HS-27A (cell line): ENCODE results near the gene COL4A1.

Experiments
- DNase-seq: peaks from one replicate; pipeline ENCODE4 v3.0.0-alpha.2; 2012; ENCODE audit warnings: low read depth, missing footprints

COL4A1 gene

GRCh38 chr13:110161112-110161882 is 145.7 kb downstream of the COL4A1 start:
- DNase-seq = no peak

DNA sequence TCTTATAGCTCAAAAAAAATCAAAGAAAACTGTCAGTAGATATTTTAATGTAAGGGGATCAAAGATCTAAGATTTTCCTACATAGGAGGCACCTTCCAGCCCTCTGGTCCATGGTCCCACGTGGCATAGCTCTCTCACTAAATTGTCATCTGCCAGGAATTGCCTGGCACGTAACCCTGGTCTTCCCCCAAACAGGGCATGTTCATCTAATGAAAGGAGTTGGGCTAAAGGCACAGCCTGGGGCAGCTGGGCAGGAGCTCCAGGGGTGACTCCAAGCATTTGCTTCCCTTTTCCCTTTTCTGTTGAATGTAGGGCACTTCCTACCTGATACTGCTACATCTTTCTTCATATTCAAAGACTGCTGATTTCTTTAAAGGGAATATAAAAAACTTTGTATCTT is 148.7 kb downstream of the COL4A1 start:
- no peak for DNase-seq

DNA sequence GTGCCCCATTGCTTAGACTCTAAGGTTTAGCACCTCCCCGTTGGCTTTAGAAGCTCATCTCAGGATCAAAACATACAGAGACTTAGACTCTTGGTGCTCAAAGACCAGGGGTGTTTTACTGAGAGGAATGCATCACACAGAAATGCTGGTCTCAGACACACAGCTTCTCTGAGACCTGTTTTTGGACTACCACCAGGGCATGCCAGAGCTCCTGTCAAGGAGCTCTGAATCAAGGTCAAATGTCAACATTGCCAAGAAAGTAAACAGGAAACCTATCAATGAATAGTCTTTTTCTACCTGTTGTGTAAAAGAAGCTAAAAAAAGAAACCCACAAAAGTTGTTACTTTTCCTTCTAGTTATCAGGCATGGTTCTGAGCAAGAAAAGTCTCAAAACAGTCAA is 149.2 kb downstream of the COL4A1 start:
- no peak for DNase-seq

DNA sequence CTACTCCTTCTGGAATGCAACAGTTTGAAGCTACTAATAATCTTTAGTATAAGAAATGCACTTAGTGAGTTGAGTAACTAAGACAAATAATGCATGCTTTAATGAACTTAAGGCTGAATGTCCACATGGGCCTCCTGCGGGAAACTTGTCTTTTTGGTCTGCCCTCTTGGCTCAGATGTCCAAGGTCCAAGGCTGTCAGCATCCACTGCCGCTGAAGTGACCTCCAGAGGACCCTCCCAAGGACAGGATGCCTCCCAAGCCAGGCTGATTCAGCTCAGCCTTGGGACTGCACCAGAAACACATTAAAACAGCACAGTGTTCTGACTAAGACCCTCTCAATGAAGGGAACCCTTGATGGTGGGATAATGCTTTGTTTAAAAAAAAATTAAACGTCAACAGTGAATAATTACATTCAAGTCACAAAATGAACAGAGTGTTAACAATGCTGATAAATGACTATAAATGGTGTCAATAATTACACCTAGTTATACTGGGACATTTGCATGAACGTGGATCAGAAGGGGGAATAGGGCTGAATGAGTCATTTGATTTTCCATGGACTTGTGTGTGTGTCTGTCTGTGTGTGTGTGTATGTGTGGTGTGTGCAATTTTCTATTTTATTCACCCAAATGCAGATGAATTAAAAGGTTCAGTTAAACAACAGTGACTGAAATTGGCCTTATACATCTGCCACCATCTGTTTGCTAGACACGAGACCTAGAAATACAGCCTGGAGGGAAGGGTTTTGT is 150.5 kb downstream of the COL4A1 start:
- DNase-seq = no peak

- no peak for DNase-seq
Observed at GRCh38 chr13:110155072-110155471, 151.9 kb downstream of the COL4A1 start.

GRCh38 chr13:110154410-110154933 is 152.5 kb downstream of the COL4A1 start:
- no peak for DNase-seq

DNA sequence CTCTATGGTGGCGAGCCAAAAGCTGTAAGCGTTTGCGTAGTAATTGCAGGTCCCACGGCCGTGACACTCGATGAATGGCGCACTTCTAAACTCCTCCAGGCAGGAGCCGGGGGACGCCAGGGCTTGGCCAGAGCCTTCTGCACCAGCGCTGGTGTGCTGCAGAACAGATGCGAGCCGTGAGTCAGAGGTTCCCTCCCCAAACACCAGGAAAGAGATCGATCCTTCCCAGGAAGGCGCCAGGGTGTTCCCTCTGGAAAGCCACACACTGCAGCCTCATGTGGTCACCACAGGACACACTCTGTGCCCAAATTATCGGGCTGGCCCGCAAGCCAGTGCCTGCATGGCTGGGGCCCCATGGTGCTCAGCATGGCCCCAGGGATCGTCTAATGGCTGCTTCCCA is 154.6 kb downstream of the COL4A1 start:
- no peak for DNase-seq

GRCh38 chr13:110151462-110151861 is 155.5 kb downstream of the COL4A1 start:
- DNase-seq = no peak

GRCh38 chr13:110150384-110151101 is 156.4 kb downstream of the COL4A1 start:
- no peak for DNase-seq

DNA sequence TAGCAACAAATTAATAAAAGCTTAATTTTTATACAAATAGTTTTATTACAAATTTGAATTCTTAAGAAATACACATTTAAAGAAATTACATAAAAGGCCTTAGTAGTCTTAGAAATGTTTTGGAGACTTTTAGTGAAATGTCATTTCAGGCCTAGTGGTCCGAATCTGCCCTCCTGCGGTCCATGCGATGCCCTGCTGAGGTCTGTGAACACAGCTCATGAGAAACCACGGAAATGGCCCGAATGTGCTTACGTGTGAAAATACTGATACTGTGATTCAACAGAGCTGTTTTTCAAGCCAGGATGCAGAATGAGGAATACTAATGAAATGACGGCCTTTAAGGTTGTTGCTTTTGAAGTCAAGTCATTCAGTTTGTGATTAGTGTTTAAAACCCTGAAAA is 157.9 kb downstream of the COL4A1 start:
- no peak for DNase-seq

- no peak for DNase-seq
Observed at GRCh38 chr13:110140099-110140498, 166.9 kb downstream of the COL4A1 start.

GRCh38 chr13:110138700-110139036 is 168.3 kb downstream of the COL4A1 start:
- no peak for DNase-seq

DNA sequence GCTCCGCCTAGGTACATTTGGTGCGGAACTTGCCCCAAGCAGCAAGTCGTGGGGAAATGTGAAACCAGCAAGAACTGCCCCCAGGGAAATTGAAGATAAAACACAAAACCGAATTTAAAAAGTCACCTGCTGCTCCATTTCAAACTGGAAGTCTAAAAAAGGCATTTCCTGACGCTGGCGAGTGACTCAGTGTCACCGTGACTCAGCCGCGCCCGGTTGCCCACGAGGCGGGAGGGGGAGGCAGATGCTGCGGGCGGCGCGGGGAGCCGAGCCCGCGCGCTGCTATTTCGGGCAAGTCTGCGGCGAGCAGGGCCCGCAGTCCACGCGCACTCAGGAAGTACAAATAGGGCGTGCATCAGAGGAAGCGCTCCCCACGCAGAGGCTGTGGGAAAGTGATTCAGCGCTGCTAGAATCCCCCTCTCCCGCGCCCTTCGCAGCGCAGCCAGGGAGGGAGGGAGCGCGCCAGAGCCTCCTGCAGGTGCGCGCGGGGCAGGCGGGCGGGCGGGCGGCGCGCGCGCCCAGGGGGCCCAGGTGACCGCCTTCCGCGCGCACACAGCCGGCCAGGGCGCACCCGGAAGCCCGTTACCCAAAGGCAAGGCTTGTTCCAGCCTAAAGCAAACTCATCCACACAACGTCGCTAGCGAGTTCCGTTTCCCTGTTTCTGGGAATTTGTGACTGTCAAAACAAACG is 168.8 kb downstream of the COL4A1 start:
- no peak for DNase-seq

DNA sequence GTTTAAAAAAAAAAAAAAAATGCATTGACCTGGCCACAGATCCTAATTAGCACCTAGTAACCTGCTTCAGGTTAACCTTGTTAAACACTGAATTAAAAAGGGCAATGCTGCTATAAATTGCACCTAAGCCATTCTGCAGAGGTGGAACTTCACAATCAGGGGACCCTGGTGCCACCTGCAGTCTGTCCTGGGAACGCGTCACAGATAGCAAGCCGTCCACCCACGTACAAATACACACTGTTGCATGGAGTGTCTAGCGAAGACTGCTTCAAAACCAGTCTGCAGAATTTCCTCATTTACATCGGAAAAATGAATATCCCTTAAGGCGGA is 169.3 kb downstream of the COL4A1 start:
- no peak for DNase-seq

- DNase-seq = no peak
Observed at GRCh38 chr13:110136660-110137585, 170.0 kb downstream of the COL4A1 start.

GRCh38 chr13:110135977-110136597 is 170.9 kb downstream of the COL4A1 start:
- no peak for DNase-seq

- DNase-seq = no peak
Observed at GRCh38 chr13:110134801-110135200, 172.2 kb downstream of the COL4A1 start.

GRCh38 chr13:110133425-110134235 is 173.3 kb downstream of the COL4A1 start:
- no peak for DNase-seq

DNA sequence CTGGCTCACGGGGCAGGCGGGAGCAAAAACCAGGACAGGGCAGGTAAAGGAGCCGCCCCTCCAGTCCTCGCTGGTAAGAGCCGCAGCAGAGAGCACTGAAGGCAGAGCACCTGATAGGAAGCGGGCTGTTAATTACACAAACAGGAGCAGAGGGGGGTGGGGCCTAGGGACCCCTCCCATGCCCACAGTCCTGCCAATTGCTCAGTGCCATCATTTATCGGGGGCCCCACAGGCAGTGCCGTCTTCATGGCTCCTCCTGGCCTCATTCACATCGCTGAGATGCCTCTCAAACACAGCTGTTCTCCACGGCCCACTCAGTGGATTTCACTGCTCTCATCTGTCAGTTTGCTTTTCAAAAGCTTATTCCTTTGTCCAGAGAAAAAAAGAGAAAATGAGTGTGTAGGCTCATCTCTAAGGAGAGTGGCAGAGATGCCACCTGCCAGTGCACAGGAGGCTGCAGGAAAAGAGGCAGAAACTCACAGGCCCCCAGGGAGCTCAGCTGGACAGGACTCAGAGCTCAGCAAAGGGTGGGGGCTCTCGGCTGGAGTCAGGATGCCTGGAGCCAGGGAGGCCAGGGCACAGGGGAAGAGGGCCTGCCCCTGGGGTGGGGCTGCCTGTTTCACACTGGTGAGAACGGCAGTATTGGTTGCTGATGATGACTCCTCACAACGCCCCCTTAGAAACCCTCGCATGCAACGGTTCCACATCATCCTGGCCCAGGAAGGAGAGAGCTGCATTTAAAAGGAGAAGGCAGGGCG is 174.6 kb downstream of the COL4A1 start:
- no peak for DNase-seq
